Measurements from ENCODE around the gene TMEM120B. TPM values are rescaled to one million over a fixed set of nuclear protein-coding genes. Genes with fewer than 3 reads are reported as not detected.

The TMEM120B gene
- total RNA-seq, result 15.4 and 22.7 TPM in 2 replicates

GRCh38 chr12:121712461-121713256 is at the start of gene TMEM120B:
Gene TMEM120B (plus strand): TSS chr12:121712752. CDS start chr12:121712896, 144 bp downstream.

GRCh38 chr12:121669521-121669900 is 43.0 kb upstream of the TMEM120B start, which contains the start of gene MORN3:
Gene MORN3 (minus strand): TSS chr12:121669654. CDS start chr12:121669483, 171 bp downstream.

DNA sequence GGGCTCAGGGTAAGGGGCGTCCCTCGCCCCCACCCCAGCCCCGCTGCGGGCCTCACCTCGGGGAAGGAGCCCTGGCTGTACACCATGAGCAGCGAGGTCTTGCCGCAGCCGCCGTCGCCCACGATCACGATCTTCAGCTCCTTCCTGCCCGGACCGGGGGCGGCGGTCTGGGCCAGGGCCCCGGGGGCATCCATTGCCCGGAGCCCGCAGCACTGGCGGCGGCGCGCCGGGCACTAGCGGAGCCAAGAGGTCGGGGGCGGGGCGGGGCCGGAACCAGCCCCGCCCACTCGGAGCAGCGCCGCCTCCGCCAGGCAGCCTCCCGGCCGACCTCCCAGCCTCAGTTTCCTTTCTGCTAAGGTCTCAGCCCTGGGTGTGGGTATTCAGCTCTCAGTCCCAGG is 80.9 kb downstream of the TMEM120B start, which contains the start of gene RHOF:
RHOF (minus strand) TSS at position 249 of the 398 bp plus-strand sequence; CDS start at position 194, 55 bp downstream.

GRCh38 chr12:121803861-121804416 is 91.4 kb downstream of the TMEM120B start, which contains the start of gene SETD1B:
Gene SETD1B (plus strand): TSS chr12:121804009. CDS start chr12:121804738, 729 bp downstream.

Other genes starting within 250 kb of the TMEM120B start
- gene KDM2B, start 131.7 kb upstream of the TMEM120B start, total RNA-seq, result 25.5 and 33.9 TPM in 2 replicates
- 5.9 and 17.6 TPM in 2 replicates for gene ORAI1, start 86.2 kb upstream of the TMEM120B start, total RNA-seq
- gene MORN3, start 43.1 kb upstream of the TMEM120B start, total RNA-seq, result 0.18 and 0.30 TPM in 2 replicates
- 11.0 and 13.5 TPM in 2 replicates for gene RHOF, start 80.9 kb downstream of the TMEM120B start, total RNA-seq
- gene SETD1B, start 91.3 kb downstream of the TMEM120B start, total RNA-seq, result 3.3 and 6.0 TPM in 2 replicates
- gene HPD, start 146.1 kb downstream of the TMEM120B start, total RNA-seq, result not detected in 2 replicates
- gene PSMD9, start 176.0 kb downstream of the TMEM120B start, total RNA-seq, result 41.6 and 106 TPM in 2 replicates
- 6.1 and 6.5 TPM in 2 replicates for gene CFAP251, start 205.8 kb downstream of the TMEM120B start, total RNA-seq